Cardiac septum (tissue), 1 donor: ENCODE results near the gene HRCT1. TPM values are rescaled to one million over a fixed set of nuclear protein-coding genes. Genes with fewer than 3 reads are reported as not detected.
A peak's percentile ranks its signal among the peaks of the same experiment; 100 is the strongest.
"Not testable (repeated sequence)": the region's sequence is repeated elsewhere in the genome, so short reads cannot be mapped to it uniquely, and the experiment has no call there.

Experiments
- DNase-seq: peaks from one replicate; pipeline ENCODE4 v3.0.0-alpha.2; 2020; ENCODE audit warnings: low spot score
- intact Hi-C: fragments of 100-400 bp; cut with DNase I; formaldehyde crosslinking; loops from one replicate; pipeline ENCODE4 v1.14.0; 2022
- total RNA-seq: library from RNA; stranded (reverse); fragmentation: NEBNext Ultra II Directional; extraction: Animal tissue kit (Norgen Biotek cat#: 25700); gene quantifications from one replicate; pipeline ENCODE4 v1.2.1, GENCODE V29; 2021
- donor health status: DM: no; HTN: no; CAD: no.

The HRCT1 gene
- total RNA-seq, 1 donor from 2014 or later: 1.5 TPM

DNA sequence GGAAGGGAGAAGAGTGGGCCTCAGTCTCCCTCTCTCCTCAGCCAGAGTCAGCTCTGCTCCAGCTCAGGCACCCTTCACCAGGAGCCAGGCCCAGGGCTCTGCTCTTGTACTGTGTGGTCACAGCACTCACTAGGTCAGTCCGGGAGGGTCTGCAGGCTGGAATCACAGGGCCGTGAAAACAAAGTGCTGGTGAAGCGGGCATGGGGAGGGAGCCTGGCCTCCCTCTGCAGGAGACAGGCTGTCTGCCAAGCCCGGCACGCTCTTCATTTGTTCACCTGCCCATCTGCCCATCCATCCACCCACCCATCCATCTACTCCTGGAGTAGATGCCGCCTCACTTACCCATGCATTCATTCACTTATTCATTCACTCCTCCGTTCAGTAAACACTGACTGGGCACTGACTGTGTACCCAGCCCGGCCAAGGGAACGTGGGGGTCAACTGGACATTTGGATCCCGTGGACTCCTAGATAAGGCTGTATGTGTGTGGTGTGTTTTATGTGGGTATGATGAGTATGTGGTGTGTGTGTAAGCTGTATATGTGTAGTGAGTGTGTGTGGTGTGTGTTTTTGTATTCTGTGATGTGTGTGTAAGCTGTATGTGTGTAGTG is 6.9 kb downstream of the HRCT1 start:
- DNase-seq: no peak
- intact Hi-C loops: no loop called here

DNA sequence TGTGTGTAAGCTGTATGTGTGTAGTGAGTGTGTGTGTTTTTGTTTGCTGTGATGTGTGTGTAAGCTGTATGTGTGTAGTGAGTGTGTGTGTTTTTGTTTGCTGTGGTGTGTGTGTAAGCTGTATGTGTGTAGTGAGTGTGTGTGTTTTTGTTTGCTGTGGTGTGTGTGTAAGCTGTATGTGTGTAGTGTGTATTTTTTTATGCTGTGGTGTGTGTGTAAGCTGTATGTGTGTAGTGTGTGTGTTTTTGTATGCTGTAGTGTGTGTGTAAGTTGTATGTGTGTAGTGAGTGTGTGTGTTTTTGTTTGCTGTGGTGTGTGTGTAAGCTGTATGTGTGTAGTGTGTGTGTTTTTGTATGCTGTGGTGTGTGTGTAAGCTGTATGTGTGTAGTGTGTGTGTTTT is 7.4 kb downstream of the HRCT1 start:
- intact Hi-C loops, DNase-seq: not testable (repeated sequence)

DNA sequence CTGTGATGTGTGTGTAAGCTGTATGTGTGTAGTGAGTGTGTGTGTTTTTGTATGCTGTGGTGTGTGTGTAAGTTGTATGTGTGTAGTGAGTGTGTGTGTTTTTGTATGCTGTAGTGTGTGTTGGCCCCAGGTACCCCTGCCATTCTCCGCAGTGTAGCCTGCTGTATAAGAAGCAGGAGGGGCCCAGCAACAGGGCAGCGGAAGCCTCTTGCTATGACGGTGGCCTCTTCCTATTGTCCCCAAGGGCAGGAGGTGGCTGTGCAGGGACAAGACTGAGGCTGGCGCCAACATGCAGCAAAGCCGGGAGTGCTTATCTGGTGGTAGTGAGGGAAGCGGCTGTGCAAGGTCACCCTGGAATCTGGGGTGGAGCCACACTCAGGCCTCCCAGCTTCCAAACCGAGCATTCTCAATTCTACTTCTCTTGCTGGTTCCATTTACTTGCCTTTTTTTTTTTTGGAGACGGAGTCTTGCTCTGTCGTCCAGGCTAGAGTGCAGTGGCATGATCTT is 8.4 kb downstream of the HRCT1 start:
- peak; percentile 89 for DNase-seq
- intact Hi-C loops: no loop called here

- DNase-seq: no peak
Measured at GRCh38 chr9:35915681-35916294, 9.8 kb downstream of the HRCT1 start.

DNA sequence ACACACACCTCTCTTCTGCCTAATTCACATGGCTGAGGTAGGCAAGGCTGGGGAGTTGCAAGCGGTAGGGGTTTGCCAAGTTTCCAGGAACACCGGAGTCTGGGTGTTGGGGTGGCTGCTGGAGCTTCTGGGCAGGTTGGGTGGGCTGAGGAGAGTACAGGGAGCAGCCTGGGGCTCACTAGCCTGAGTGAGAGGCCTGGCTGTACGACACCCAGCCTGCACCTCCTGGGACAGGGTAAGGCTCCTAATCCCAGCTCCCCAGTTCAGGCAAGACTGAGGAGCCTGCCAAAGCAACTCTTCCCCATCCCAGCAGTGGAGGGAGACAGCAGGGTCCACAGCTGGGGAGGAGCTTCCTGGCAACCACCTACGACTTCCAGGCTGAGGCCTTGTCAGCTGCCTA is 11.3 kb downstream of the HRCT1 start:
- intact Hi-C loops: no loop called here
- DNase-seq: no peak

More at GRCh38 chr9:35915681-35916294, 9.8 kb downstream of the HRCT1 start:
- intact Hi-C loops: no loop called here

GRCh38 chr9:35918780-35919179 is 12.8 kb downstream of the HRCT1 start:
- intact Hi-C loops: no loop called here

GRCh38 chr9:35919212-35920008 is 13.4 kb downstream of the HRCT1 start:
- intact Hi-C loops: no loop called here
- DNase-seq: no peak

More at GRCh38 chr9:35918780-35919179, 12.8 kb downstream of the HRCT1 start:
- no peak for DNase-seq

- intact Hi-C loops: no loop called here
- no peak for DNase-seq
Measured at GRCh38 chr9:35920051-35920620, 14.1 kb downstream of the HRCT1 start.

DNA sequence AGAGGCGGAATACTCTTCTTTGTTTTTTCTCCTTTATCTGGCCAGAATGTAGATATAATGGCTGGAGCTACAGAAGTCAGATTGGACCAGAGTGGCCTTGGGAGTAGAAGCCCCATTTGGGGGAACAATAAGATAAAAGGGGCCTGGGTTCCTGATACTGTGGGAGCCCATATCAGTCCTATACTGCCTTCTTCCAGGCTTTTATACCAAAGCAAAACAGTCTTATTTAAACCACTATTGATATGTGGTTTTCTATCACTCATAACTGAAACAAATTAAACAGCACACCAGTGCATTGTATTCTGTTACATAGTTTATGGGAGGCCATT is 17.6 kb downstream of the HRCT1 start:
- intact Hi-C loops: no loop called here
- no peak for DNase-seq

GRCh38 chr9:35923927-35924763 is 18.1 kb downstream of the HRCT1 start:
- intact Hi-C loops: no loop called here
- DNase-seq: no peak

GRCh38 chr9:35928591-35929452 is 22.8 kb downstream of the HRCT1 start:
- DNase-seq: no peak
- intact Hi-C loops: no loop called here

DNA sequence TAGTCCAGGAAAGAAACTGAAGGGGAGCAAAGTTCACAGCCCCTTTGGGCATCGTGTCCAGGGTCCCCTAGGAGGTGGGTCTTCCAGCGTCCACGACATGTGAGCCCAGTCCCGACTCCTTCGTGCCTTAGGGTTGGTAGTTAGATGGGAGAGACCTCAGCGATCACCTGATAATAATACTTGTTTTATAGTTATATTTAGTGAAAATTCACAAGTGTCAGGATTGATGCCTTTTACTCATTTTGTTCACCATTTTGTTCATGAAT is 23.4 kb downstream of the HRCT1 start:
- no peak for DNase-seq
- intact Hi-C loops: no loop called here

DNA sequence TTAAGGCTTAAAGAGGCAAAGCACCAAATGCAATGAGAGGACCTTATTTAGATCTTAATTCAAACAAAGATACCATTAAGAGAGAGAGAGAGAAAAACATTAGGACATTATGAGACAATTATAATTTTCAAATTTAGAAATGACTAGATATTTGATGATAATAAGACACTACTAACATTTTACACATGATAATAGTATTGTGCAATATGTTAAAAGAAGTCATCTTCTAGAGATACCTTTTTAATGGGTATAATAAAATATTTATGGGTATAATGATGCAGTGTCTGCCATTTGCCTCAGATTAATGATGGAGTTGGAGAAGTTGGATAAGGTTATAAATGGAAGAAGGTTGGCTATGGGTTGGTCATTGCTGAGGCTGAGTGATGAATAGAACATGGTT is 24.5 kb downstream of the HRCT1 start:
- intact Hi-C loops: no loop called here
- DNase-seq: no peak

DNA sequence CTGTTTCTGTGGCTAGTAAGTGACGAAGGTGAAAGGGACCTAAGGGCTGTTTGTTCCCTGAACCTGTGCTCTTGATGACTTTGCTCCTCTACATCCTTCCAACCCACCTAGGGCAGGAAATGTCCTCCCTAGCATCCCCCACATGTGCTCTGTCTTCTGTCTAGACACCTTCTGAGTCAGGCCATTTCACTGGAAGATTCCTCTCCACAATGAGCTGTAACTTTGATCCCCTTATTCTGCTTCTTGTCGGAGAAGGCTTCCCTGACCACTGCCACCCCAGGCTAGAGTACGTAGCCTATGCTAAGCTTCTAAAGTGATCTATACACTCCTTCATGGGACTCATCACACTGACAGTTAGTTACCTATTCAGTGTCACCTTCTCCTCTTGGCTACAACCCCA is 25.0 kb downstream of the HRCT1 start:
- intact Hi-C loops: no loop called here
- no peak for DNase-seq

DNA sequence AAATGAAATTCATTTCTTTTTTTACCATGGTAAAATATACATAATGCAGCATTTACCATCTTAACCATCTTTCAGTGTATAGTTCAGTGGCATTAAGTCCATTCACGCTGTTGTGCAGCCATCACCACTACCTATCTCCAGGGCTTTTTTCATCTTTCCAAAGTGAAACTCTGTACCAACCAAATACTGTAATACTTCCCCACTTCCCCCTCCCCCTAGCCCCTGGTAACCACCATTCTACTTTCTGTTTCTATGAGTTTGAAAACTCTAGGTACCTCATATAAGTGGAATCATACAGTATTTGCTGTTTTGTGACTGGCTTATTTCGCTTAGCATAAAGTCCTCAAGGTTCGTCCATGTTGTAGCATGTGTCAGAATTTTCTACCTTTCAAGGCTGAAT is 26.7 kb downstream of the HRCT1 start:
- no peak for DNase-seq
- intact Hi-C loops: no loop called here

- DNase-seq: no peak
- intact Hi-C loops: no loop called here
Measured at GRCh38 chr9:35933550-35934067, 27.6 kb downstream of the HRCT1 start.

GRCh38 chr9:35934069-35934468 is 28.1 kb downstream of the HRCT1 start:
- DNase-seq, intact Hi-C loops: not testable (repeated sequence)

- intact Hi-C loops: no loop called here
- DNase-seq: no peak
Measured at GRCh38 chr9:35935261-35935660, 29.3 kb downstream of the HRCT1 start.
